HCT116 (cell line): ENCODE data around the gene ADGRD1. TPM values are rescaled to one million over a fixed set of nuclear protein-coding genes. Genes with fewer than 3 reads are reported as not detected.

Experiments
- ATAC-seq: fragments of 200-7000 bp; cut with Tn5 transposase; 2 replicates; pipeline ENCODE4 v1.9.1; 2020; ENCODE audit warnings: mild to moderate bottlenecking, moderate library complexity
- BruUV-seq: library from RNA; stranded (reverse); fragments of 400-500 nt; replicated peaks from 2 replicates; lab custom pipeline; 2021; lab: Mats Ljungman, UMichigan
- CTCF ChIA-PET: fragments of 300-600 bp; sonication (Branson Sonifier 250); formaldehyde crosslinking; loops from one replicate; lab custom pipeline; 2021; ENCODE audit warnings: antibody characterized with exemption; lab: Charles Lee
- POLR2A ChIA-PET: fragments of 300-600, 350-600 bp; sonication (Branson Sonifier 250); formaldehyde crosslinking; loops from one replicate; lab custom pipeline; 2021; ENCODE audit warnings: antibody characterized with exemption; lab: Charles Lee
- RAD21 ChIA-PET, 2 experiments: fragments of 300-600 bp; sonication (Branson Sonifier 250); formaldehyde crosslinking; loops; one replicate each; lab custom pipeline; 2023; ENCODE audit warnings: low total read pairs in 2 of 2; ENCODE audit not compliant: uncharacterized antibody in 2 of 2, unreplicated experiment in 2 of 2, low non-redundant PET in 1 of 2; lab: Charles Lee
- DNase-seq: peaks from one replicate; pipeline ENCODE4 v3.0.0-alpha.2; 2010; ENCODE audit warnings: low read depth, low spot score
- H2AFZ ChIP-seq: fragments of 200-600 bp; shearing (Covaris generic), sonication (generic); 2 replicates; pipeline ENCODE4 v1.6.1; 2017; ENCODE audit warnings: low read depth, mixed run types, mixed read lengths, antibody characterized with exemption, low read length; ENCODE audit not compliant: poor library complexity, severe bottlenecking
- H3K27ac ChIP-seq: 2 replicates; pipeline ENCODE4 v1.5.1; 2012; ENCODE audit warnings: low read depth, low read length
- H3K27me3 ChIP-seq: fragments of 200-600 bp; sonication (generic); 2 replicates; pipeline ENCODE4 v1.6.1; 2016; ENCODE audit warnings: mixed run types, low read length, mixed read lengths; ENCODE audit not compliant: insufficient read depth
- H3K36me3 ChIP-seq, 2 experiments: fragments of 200-500 bp in 1 of 2; fragments of 200-600 bp in 1 of 2; sonication (Bioruptor generic) in 1 of 2; sonication (generic) in 1 of 2; 2 replicates each; pipeline versions ENCODE4 v1.5.1 to v1.6.1; 2014 to 2016; ENCODE audit warnings: low read length in 2 of 2, inconsistent platforms in 1 of 2, mixed read lengths in 1 of 2, mixed run types in 1 of 2; ENCODE audit not compliant: insufficient read depth in 2 of 2, control insufficient read depth in 1 of 2
- H3K4me1 ChIP-seq, 2 experiments: fragments of 200-600 bp in 1 of 2; sonication (generic) in 1 of 2; 2 replicates each; pipeline versions ENCODE4 v1.5.1 to v1.6.1; 2012 to 2017; ENCODE audit warnings: low read length in 2 of 2, inconsistent platforms in 1 of 2, mild to moderate bottlenecking in 1 of 2, mixed read lengths in 1 of 2, mixed run types in 1 of 2, moderate library complexity in 1 of 2; ENCODE audit not compliant: insufficient read depth in 2 of 2, control insufficient read depth in 1 of 2
- H3K4me2 ChIP-seq: fragments of 200-600 bp; sonication (generic); 2 replicates; pipeline ENCODE4 v1.6.1; 2017; ENCODE audit warnings: mixed run types, low read length, mixed read lengths
- H3K4me3 ChIP-seq, 2 experiments: fragments of 200-600 bp in 1 of 2; sonication (generic) in 1 of 2; replicated peaks in 1 of 2; 2 replicates each; pipeline ENCODE4 v1.5.1; 2011 to 2016; ENCODE audit warnings: low read length in 2 of 2, control low read depth in 1 of 2, low read depth in 1 of 2, mild to moderate bottlenecking in 1 of 2, mixed read lengths in 1 of 2, mixed run types in 1 of 2
- H3K79me2 ChIP-seq: fragments of 200-600 bp; sonication (generic); 2 replicates; pipeline ENCODE4 v1.6.1; 2017; ENCODE audit warnings: mild to moderate bottlenecking, mixed run types, low read length, moderate library complexity, mixed read lengths; ENCODE audit not compliant: insufficient read depth
- H3K9ac ChIP-seq: fragments of 200-600 bp; sonication (generic); 2 replicates; pipeline ENCODE4 v1.6.1; 2016; ENCODE audit warnings: low read length, mixed read lengths
- H3K9me2 ChIP-seq: fragments of 200-600 bp; sonication (generic), shearing (Covaris generic); 2 replicates; pipeline ENCODE4 v1.6.1; 2017; ENCODE audit warnings: mixed run types, mild to moderate bottlenecking, moderate library complexity; ENCODE audit not compliant: insufficient read depth
- H3K9me3 ChIP-seq, 2 experiments: fragments of 200-500 bp in 1 of 2; fragments of 200-600 bp in 1 of 2; sonication (Bioruptor generic) in 1 of 2; sonication (generic) in 1 of 2; 2 replicates each; pipeline ENCODE4 v1.6.1; 2014 to 2017; ENCODE audit warnings: low read length in 2 of 2, mixed read lengths in 2 of 2, inconsistent platforms in 1 of 2, low read depth in 1 of 2, mild to moderate bottlenecking in 1 of 2, mixed run types in 1 of 2, moderate library complexity in 1 of 2; ENCODE audit not compliant: control insufficient read depth in 1 of 2, insufficient read depth in 1 of 2
- H4K20me1 ChIP-seq: fragments of 200-600 bp; sonication (generic), shearing (Covaris generic); 2 replicates; pipeline ENCODE4 v1.6.1; 2017; ENCODE audit warnings: mixed run types, mild to moderate bottlenecking, moderate library complexity; ENCODE audit not compliant: insufficient read depth
- CBX3 ChIP-seq: IDR thresholded peaks from 2 replicates; pipeline ENCODE4 v1.6.1; 2012; ENCODE audit warnings: low read depth
- CEBPB ChIP-seq: IDR thresholded peaks from 2 replicates; pipeline ENCODE4 v1.6.1; 2012; ENCODE audit warnings: low read depth
- EGR1 ChIP-seq: IDR thresholded peaks from 2 replicates; pipeline ENCODE4 v1.6.1; 2012; ENCODE audit warnings: low read depth
- ELF1 ChIP-seq: IDR thresholded peaks from 2 replicates; pipeline ENCODE4 v1.6.1; 2012; ENCODE audit warnings: low read depth, borderline replicate concordance
- EZH2phosphoT487 ChIP-seq: fragments of 200-600 bp; IDR thresholded peaks from 2 replicates; pipeline ENCODE4 v1.6.1; 2018; ENCODE audit warnings: antibody characterized with exemption, borderline replicate concordance
- FOSL1 ChIP-seq: IDR thresholded peaks from 2 replicates; pipeline ENCODE4 v1.6.1; 2012; ENCODE audit warnings: low read depth
- JUND ChIP-seq: IDR thresholded peaks from 2 replicates; pipeline ENCODE4 v1.6.1; 2012
- POLR2A ChIP-seq: IDR thresholded peaks from 2 replicates; pipeline ENCODE4 v1.7.0; 2011; ENCODE audit warnings: borderline replicate concordance; ENCODE audit not compliant: insufficient read depth, insufficient read length; ENCODE audit errors: extremely low read depth
- POLR2AphosphoS5 ChIP-seq: IDR thresholded peaks from 2 replicates; pipeline ENCODE4 v1.6.1; 2011; ENCODE audit warnings: mild to moderate bottlenecking, low read depth, low read length, moderate library complexity
- RAD21 ChIP-seq: IDR thresholded peaks from 2 replicates; pipeline ENCODE4 v1.6.1; 2012; ENCODE audit warnings: low read depth, mild to moderate bottlenecking
- SIN3A ChIP-seq: IDR thresholded peaks from 2 replicates; pipeline ENCODE4 v1.6.1; 2012; ENCODE audit warnings: low read depth
- SP1 ChIP-seq: IDR thresholded peaks from 2 replicates; pipeline ENCODE4 v1.6.1; 2012; ENCODE audit warnings: low read depth
- SRF ChIP-seq: IDR thresholded peaks from 2 replicates; pipeline ENCODE4 v1.6.1; 2012; ENCODE audit warnings: low read depth
- TCF7L2 ChIP-seq: IDR thresholded peaks from 2 replicates; pipeline ENCODE4 v1.7.0; 2011; ENCODE audit warnings: borderline replicate concordance, inconsistent platforms; ENCODE audit not compliant: insufficient read depth, insufficient read length; ENCODE audit errors: extremely low read depth
- YY1 ChIP-seq: IDR thresholded peaks from 2 replicates; pipeline ENCODE4 v1.6.1; 2011; ENCODE audit warnings: low read length, low read depth, moderate library complexity, mild to moderate bottlenecking; ENCODE audit not compliant: insufficient replicate concordance; ENCODE audit errors: extremely low read depth
- ZFX ChIP-seq: fragments of 450-650 bp; IDR thresholded peaks from 2 replicates; pipeline ENCODE4 v1.6.1; 2017
- intact Hi-C: fragments of 100-400 bp; cut with micrococcal nuclease; formaldehyde crosslinking; loops from 2 replicates; pipeline ENCODE4 v1.10.0; 2022
- total RNA-seq: library from RNA; stranded (reverse); gene quantifications from one replicate; pipeline ENCODE4 v1.2.1, GENCODE V29; 2021; ENCODE audit not compliant: unreplicated experiment
- TF ChIP-seq, protein P1 (sequence below): IDR thresholded peaks from 2 replicates; pipeline ENCODE4 v1.6.1; 2011; ENCODE audit warnings: mild to moderate bottlenecking, low read length, moderate library complexity; ENCODE audit not compliant: insufficient replicate concordance; ENCODE audit errors: extremely low read depth
- TF ChIP-seq, protein P2 (sequence below): IDR thresholded peaks from 2 replicates; pipeline ENCODE4 v1.6.1; 2012; ENCODE audit warnings: low read depth
- TF ChIP-seq, protein P3 (sequence below): IDR thresholded peaks from 2 replicates; pipeline ENCODE4 v1.6.1; 2012
- TF ChIP-seq, protein P4 (sequence below): IDR thresholded peaks from 2 replicates; pipeline ENCODE4 v1.6.1; 2012

ADGRD1 gene
- total RNA-seq, 1 experiment from 2014 or later = 0.44 TPM

DNA sequence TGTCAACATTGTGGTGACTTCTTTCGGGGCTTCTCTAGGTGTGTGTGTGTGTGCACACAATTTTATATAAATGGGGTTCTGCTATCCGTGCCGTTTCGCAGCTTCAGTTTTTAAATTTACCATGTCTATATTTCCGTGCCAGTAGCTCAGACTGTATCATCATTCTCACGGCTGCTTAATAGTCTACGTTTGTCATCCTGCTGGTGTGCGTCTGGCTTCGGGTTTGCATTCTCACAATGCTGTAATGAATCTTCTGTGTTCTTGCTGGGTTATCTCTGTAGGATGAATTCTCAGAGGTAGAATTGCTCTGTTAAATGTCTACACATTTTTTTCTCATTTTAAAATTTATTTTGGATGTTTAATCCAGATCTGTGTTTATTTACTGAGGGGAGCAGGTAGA, 73.6 kb downstream of the ADGRD1 start:
- no peaks in the 10 kb centered on the region for H3K36me3 ChIP-seq

More for the DNA sequence above, 73.6 kb downstream of the ADGRD1 start:
- H3K4me3 ChIP-seq = no peak overlapping the region
- DNase-seq (no peak), ATAC-seq (no peak)
- H3K9ac ChIP-seq = no peak overlapping the region
- intact Hi-C loops = no loop called here
- no peak for TF ChIP-seq POLR2AphosphoS5
- no peak for TF ChIP-seq CBX3
- no peak for TF ChIP-seq SRF
- TF ChIP-seq, protein P1, sequence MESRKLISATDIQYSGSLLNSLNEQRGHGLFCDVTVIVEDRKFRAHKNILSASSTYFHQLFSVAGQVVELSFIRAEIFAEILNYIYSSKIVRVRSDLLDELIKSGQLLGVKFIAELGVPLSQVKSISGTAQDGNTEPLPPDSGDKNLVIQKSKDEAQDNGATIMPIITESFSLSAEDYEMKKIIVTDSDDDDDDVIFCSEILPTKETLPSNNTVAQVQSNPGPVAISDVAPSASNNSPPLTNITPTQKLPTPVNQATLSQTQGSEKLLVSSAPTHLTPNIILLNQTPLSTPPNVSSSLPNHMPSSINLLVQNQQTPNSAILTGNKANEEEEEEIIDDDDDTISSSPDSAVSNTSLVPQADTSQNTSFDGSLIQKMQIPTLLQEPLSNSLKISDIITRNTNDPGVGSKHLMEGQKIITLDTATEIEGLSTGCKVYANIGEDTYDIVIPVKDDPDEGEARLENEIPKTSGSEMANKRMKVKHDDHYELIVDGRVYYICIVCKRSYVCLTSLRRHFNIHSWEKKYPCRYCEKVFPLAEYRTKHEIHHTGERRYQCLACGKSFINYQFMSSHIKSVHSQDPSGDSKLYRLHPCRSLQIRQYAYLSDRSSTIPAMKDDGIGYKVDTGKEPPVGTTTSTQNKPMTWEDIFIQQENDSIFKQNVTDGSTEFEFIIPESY = no peak
- no peak for TF ChIP-seq RAD21
- no peak for TF ChIP-seq TCF7L2
- no peak for TF ChIP-seq SP1
- TF ChIP-seq, protein P2, sequence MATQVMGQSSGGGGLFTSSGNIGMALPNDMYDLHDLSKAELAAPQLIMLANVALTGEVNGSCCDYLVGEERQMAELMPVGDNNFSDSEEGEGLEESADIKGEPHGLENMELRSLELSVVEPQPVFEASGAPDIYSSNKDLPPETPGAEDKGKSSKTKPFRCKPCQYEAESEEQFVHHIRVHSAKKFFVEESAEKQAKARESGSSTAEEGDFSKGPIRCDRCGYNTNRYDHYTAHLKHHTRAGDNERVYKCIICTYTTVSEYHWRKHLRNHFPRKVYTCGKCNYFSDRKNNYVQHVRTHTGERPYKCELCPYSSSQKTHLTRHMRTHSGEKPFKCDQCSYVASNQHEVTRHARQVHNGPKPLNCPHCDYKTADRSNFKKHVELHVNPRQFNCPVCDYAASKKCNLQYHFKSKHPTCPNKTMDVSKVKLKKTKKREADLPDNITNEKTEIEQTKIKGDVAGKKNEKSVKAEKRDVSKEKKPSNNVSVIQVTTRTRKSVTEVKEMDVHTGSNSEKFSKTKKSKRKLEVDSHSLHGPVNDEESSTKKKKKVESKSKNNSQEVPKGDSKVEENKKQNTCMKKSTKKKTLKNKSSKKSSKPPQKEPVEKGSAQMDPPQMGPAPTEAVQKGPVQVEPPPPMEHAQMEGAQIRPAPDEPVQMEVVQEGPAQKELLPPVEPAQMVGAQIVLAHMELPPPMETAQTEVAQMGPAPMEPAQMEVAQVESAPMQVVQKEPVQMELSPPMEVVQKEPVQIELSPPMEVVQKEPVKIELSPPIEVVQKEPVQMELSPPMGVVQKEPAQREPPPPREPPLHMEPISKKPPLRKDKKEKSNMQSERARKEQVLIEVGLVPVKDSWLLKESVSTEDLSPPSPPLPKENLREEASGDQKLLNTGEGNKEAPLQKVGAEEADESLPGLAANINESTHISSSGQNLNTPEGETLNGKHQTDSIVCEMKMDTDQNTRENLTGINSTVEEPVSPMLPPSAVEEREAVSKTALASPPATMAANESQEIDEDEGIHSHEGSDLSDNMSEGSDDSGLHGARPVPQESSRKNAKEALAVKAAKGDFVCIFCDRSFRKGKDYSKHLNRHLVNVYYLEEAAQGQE = no peak
- TF ChIP-seq CEBPB = no peak
- no peak for TF ChIP-seq ELF1
- no peak for TF ChIP-seq EZH2phosphoT487
- TF ChIP-seq, protein P3, sequence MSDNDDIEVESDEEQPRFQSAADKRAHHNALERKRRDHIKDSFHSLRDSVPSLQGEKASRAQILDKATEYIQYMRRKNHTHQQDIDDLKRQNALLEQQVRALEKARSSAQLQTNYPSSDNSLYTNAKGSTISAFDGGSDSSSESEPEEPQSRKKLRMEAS = no peak
- no peak for TF ChIP-seq JUND
- TF ChIP-seq YY1 = no peak
- TF ChIP-seq, protein P4, sequence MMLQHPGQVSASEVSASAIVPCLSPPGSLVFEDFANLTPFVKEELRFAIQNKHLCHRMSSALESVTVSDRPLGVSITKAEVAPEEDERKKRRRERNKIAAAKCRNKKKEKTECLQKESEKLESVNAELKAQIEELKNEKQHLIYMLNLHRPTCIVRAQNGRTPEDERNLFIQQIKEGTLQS = no peak
- no peak for TF ChIP-seq EGR1
- no peak for TF ChIP-seq SIN3A
- TF ChIP-seq ZFX = no peak
- TF ChIP-seq POLR2A = no peak
- no peak for TF ChIP-seq FOSL1
- H3K79me2 ChIP-seq = no peaks in the 10 kb centered on the region
- H3K27ac ChIP-seq = no peak overlapping the region
- ChIA-PET CTCF (no interaction called here), RAD21 (no interaction called here), POLR2A (no interaction called here)
- H4K20me1 ChIP-seq = no peaks in the 10 kb centered on the region
- H3K9me2 ChIP-seq = no peaks in the 10 kb centered on the region
- H3K4me1 ChIP-seq = no peaks in the 10 kb centered on the region
- no peak overlapping the region for H2AFZ ChIP-seq
- no peak overlapping the region for H3K4me2 ChIP-seq
- no peaks in the 10 kb centered on the region for H3K9me3 ChIP-seq
- peaks cover 7% of the 10 kb centered on the region; the same call in 1 of the 2 replicates for H3K27me3 ChIP-seq
- no TSS peak for BruUV-seq
